Measurements from ENCODE around the gene CAMK1D.

DNA sequence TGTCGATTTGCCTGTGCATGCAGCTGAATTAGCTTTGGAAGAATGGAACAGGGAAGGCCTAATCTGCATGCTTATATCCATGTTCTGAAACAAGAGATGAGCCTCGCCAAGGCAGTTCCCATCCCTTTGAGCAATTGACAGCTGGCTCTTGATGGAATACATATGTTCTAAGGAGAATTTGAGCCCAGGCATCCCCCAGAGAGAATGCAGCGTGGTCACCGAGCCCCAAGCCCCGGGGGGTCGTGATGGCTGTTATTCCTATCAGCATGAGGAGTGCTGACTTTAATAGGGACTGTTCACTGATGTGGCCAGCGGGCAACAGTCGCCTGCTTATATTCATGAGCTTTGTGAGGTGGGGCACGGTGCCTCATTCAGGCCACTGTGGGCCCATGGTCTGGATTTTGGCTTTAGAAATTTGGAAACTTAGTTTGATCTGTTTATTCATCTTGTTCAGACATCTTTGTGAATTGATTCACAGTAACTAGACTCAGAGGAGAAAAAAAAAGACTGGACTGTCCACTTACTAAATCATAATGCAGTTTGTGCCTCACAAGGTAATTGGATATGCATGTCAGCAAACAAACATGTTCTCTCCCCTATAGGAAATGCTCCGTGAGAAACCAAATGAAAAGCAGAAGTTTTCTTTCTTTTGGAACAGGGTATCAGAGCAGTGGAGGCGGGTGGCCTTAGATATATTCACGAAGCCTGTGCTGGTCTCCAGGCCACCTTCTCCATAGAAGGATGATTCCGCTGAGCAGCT lies 447.2 kb downstream of the CAMK1D start:
- TF ChIP-seq, protein P1, sequence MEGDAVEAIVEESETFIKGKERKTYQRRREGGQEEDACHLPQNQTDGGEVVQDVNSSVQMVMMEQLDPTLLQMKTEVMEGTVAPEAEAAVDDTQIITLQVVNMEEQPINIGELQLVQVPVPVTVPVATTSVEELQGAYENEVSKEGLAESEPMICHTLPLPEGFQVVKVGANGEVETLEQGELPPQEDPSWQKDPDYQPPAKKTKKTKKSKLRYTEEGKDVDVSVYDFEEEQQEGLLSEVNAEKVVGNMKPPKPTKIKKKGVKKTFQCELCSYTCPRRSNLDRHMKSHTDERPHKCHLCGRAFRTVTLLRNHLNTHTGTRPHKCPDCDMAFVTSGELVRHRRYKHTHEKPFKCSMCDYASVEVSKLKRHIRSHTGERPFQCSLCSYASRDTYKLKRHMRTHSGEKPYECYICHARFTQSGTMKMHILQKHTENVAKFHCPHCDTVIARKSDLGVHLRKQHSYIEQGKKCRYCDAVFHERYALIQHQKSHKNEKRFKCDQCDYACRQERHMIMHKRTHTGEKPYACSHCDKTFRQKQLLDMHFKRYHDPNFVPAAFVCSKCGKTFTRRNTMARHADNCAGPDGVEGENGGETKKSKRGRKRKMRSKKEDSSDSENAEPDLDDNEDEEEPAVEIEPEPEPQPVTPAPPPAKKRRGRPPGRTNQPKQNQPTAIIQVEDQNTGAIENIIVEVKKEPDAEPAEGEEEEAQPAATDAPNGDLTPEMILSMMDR (IDR thresholded peaks at IDR 0.05) = no peak
- TF ChIP-seq POLR2A (IDR thresholded peaks at IDR 0.05) = no peak
